GM18519 (cell line): ENCODE results near the gene RPL18A.
A peak's percentile ranks its signal among the peaks of the same experiment; 100 is the strongest.

Experiments used
- ATAC-seq: cut with Tn5 transposase; IDR thresholded peaks from one replicate; pipeline ENCODE4 v1.9.1; 2021; ENCODE audit warnings: mild to moderate bottlenecking, moderate library complexity; ENCODE audit not compliant: unreplicated experiment, low FRiP score

The RPL18A gene

GRCh38 chr19:17859533-17860330 lies at the start of gene RPL18A:
Gene RPL18A, plus strand, starts transcription at chr19:17859910. Its CDS starts 47 bp downstream, at chr19:17859957.
- peak; percentile 76 for ATAC-seq

GRCh38 chr19:17811103-17811502 lies 48.6 kb upstream of the RPL18A start:
- ATAC-seq = no peak

- ATAC-seq = no peak
These were observed 48.0 kb upstream of the RPL18A start for GRCh38 chr19:17811681-17812080.

DNA sequence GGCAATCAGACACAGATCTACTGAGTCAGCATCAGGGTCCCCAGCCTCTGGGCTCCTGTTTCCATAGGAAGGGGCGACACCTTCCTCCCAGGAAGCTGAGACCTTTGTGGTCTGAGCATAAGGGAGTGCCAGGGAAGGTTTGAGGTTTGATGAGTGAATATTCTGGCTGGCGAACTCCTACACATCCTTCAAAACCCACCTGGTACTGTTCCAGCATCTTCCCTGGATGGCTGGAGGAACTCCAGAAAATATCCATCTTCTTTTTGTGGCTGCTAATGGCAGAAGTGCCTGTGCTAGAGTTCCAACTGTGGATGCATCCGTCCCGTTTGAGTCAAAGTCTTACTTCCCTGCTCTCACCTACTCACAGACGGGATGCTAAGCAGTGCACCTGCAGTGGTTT lies 47.6 kb upstream of the RPL18A start:
- no peak for ATAC-seq

DNA sequence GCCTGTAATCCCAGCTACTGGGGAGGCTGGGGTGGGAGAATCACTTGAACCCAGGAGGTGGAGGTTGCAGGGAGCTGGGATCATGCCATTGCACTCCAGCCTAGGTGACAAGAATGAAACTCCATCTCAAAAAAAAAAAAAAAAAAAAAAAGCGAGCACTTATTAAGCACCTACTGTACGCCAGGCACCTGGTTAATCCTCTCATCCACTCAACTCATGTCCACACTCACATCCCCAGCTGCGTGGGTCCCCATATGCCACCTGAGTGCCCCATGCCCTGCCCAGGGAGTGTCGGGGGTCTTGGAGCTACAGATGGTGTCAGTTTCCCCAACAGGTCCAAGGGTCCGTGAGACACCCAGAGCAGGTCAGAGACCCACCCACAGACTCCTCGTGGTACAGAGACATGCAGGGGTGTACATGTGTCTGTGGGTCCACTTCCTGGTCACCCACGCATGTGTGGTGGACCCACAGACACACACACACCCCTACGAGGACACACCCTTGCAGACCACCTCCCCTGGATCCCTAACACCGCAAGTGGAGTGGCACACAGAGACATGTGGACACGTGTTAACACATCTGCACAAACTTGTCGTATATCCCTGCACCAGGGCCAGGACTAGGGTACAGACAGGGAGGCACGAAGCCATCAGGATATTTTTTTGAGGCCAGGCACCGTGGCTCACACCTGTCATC lies 41.9 kb upstream of the RPL18A start:
- no peak for ATAC-seq

- ATAC-seq = no peak
These were observed 38.5 kb upstream of the RPL18A start, which contains the start of gene INSL3 for GRCh38 chr19:17821190-17821589. Gene INSL3, minus strand, starts transcription at chr19:17821519. Its CDS starts 13 bp downstream, at chr19:17821506.

DNA sequence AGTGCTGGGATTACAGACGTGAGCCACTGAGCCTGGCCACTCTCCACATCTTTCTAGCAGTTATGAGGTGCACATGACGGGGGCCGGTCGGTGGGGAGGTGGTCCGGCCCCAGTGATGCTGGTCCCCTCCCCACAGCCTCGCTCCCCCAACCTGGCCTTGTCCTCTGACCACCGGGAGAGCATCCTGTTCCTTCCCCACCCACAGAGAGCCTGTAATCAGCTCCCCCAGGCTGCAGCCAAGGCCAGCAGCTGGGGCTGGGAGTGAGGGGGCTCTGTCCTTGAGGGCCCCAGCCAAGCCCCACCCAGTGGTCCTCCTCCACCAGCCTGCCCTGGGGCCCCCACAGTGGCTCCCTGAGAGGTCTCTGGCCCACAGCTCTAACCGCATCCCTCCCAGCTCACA lies 35.4 kb upstream of the RPL18A start:
- no peak for ATAC-seq

DNA sequence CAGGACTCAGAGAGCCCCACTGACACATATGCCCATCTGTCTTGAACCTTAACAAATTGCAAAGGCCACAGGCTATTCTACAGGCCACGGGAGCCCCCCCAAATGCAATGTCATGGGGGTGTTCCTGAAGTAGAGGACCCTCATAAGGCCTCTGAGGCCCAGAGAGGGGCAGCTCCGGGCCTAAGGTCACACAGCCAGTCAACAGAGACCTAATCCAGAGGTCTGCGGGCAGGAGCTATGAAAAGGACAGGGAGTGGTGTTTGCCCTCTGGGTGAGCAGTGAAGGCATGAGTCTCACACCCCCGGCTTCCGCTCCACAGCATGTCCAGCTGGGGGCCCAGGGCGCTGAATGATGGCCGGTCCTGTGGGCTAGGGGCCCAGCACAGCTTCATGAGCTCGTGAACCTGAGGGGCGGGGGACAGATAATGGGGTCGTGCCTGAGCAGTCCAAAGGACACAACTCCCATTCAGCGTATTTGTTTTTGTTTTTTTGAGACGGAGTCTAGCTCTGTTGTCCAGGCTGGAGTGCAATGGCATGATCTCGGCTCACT lies 33.1 kb upstream of the RPL18A start:
- ATAC-seq = no peak

DNA sequence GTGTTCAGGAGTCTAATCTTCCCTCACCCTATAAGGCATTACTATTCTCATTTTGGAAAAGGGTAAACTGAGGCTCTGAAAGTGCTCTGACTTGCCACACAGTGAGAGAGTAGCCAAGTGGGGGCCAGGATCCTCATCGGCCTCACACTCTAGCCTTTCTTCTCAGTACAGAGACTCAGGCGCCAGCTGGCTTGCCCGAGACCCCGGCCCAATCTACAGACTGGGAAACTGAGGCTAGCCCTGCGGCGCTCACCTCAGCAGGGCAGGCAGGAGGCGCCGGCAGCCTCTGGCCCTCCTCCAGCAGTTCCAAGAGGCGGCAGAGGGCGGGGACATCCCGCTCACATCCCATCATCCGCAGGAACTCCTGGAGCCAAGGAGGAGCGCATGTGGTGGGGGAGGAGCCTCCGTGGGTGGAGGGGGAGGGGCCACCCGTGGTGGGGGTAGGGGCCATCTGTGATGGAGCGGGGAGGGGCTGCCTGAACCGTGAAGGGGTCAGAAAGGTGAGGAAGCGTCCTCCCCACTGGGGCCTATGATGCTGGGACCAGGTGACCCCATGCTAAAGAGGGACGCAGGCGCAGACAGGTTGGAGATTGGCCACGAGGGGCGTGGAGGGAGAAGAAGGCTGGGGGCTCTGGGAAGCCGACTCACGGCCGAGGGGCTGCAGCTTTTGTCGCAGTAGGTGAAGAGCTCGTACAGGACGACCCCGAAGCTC lies 29.7 kb upstream of the RPL18A start:
- ATAC-seq = no peak

DNA sequence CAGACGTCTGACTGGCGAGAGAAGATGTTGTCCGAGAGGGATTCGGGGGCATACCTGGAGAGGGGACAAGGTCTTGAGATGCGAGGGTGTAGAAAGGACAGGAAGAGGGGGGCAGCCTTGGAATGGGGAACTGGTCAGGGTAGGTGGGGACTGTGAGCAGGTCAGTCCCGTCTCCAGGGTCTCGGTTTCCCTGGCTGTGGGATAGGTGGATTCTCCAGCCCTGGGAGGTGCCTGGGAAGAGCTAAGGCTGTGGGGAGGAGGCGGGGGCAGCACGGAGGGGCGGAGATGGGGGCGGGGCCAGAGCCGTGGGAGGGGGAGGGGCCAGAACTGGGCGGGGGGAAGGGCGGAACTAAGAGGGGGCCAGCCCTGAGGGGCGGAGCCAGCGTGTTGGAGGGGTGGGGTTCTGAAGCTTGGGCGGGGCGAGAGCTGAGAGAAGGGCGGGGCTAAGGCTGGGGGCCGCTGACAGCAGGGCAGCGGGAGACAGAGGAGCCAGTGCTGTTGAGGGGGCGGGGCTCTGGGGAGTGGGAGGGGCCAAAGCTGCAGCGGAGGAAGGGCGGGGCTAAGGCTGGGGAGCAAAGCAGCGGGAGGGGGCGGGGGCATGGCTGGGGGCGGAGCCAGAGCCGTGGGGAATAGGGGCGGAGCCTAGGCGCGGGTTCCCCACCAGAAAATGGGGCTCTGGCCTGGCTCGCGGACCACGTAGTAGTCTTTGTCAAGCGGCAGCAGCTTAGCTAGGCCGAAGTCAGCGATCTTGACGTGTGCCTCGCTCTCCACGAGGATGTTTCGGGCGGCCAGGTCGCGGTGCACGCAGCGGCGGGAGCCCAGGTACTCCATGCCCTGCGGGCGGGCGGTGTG lies 28.9 kb upstream of the RPL18A start:
- no peak for ATAC-seq

DNA sequence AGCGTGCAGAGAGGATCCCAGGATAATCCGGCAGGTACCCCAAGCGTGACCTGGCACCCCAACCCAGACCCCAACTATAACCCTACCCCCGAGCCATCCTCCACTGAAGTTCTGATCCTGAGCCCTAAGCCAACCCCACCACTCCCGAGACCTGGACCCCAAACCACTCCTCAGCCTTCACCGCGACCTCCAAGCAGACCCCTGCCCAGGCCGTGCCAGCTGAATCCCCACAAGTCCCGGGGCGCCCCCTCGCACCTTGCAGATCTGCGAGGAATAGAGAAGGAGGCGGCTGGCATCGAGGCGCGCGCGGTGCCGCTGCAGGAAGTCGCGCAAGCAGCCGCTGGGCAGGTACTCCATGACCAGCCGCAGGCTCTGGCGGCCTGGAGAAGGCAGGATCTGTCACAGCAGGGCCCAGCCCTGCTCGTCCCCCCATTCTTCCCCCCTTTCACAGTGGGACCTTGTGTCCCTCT lies 28.3 kb upstream of the RPL18A start:
- no peak for ATAC-seq

GRCh38 chr19:17832443-17833208 lies 27.1 kb upstream of the RPL18A start:
- no peak for ATAC-seq

DNA sequence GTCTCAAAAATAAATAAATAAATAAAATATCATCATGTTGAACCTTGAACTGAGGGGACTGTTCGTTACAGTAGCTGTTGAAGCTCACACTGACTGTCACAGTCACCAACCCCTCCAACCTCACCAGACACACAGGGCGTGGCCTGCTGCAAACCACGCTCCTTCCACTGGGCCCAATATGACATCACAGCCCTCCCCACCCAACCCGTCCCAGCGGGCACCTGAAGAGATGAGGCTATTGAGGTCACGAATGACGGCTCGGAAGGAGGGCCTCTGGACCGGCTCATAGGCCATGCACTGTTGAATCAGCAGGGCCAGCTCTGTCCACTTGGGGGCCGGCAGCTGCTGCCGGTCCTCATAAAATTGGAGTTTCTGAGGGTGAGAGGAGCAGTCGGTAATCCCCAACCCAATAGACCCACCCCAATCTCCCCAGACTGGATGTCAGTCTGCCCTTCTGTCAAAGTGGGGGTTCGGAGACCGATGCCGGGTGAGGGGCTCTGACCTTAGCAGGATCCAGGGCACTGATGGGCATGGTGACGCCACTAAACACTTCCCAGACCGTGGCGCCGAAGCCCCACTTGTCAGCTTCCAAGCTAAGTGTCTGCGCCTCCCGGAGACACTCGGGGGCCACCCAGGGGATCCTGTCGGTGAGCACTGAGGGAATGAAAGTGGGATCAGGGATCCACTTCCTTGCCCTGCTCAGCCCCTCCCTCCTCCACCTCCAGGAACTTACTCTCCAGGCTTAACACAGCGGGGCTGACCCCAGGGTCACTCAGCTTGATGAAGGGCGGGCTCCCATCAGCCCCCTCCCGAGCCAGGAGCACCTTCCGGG lies 25.1 kb upstream of the RPL18A start:
- ATAC-seq = no peak

DNA sequence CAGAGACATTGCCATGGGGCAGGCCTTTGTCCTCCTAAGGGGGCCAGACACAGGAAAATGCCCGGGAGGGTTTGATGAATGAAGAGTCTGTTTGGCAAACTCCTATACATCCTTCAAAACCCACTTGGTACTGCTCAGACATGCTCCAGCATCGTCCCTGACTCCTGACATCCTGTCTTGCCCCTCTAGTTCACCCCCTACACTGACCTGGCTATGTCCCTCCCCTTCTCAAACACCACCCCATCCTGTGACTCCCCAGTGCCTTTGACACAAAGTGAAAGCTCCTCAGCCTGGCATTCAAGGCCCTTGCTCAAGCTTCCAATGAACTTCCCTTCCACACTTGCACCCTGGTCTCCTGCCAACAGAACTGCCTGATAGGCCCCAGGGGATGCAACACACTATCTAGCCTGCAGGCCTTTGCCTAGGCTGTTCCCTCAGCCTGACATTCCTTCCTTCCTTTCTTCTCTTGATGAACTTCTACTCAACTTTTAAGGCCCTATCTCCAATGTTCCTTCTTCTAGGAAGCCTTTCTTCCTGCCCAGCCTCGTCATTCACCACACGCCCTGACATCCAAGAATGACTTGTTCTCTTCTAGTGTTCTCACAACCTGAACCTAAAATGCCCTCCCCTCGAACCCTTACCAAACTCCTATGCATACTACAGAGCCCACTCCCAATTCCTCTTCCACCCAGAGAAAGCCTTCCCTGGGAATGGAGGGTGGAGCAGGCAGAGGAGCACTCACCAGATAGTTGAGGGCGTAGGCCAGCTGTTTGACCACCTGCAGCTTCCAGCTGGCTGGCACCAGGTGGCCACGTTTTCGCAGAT lies 24.3 kb upstream of the RPL18A start:
- ATAC-seq = no peak

DNA sequence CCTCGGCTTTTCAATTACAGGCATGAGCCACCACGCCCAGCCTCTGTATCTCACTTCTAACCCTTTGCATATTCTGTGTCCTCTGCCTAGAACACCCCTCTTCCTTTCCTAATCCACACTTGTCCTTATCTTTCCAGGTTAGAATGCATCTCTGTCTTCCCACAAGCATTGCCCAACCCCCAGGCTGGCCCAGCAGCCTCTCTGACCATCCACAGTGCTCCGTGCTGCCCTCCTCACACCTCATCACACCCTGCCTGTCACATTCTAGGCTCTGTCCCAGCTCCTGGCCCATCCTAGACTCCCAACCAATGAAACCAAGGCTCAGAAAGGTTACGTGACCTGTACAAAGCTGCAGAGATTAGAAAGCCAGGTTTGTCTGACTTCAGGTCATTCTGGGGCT lies 23.2 kb upstream of the RPL18A start:
- ATAC-seq = no peak

- ATAC-seq = no peak
These were observed 21.7 kb upstream of the RPL18A start for GRCh38 chr19:17837972-17838371.

DNA sequence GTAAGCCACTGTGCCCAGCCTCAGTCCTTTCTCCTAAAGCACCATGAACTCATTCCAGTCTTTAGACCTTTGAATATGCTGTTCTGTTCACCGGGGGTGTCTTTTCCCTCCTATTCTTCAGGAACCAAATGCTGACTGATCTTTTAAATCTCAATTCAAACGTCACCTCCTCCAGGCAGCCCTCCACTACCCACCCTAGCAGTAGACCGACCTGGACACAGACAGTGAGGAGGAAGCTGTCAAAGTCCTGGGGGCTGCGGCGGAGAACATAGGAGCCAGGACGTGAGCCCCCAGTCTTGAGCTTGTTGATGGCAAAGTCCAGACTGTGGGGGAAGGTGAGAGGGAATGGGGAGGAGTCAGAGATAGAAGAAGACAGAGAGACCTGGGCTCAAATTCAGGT lies 19.7 kb upstream of the RPL18A start:
- no peak for ATAC-seq
